LNCAP (cell line): ENCODE data around the gene KRTAP9-2.
"Not testable (repeated sequence)": the region's sequence is repeated elsewhere in the genome, so short reads cannot be mapped to it uniquely, and the experiment has no call there.

Source experiments
- TF ChIP-seq, protein P1 (sequence below): fragments of 450-650 bp; IDR thresholded peaks from 2 replicates; pipeline ENCODE4 v1.5.1; 2017; ENCODE audit warnings: mild to moderate bottlenecking

Gene KRTAP9-2

DNA sequence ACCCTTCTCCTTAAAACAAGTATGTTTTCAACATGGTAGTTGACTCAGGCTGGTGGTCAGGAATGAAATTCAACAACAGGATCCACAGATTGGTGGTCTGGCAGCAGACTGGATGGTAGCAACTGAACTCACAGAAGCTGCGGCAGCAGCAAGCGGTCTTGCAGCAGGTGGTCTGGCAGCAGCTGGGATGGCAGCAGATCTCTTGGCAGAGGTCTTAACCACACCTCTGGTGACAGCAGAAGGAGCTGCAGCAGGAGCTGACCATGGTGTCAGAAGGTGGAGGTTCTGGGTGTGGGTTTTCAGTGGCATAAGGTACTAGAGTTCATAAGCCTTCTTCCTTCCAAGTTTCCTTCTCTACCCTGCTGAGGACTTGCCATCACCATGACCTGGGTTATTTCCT is 39.6 kb upstream of the KRTAP9-2 start:
- TF ChIP-seq, protein P1, sequence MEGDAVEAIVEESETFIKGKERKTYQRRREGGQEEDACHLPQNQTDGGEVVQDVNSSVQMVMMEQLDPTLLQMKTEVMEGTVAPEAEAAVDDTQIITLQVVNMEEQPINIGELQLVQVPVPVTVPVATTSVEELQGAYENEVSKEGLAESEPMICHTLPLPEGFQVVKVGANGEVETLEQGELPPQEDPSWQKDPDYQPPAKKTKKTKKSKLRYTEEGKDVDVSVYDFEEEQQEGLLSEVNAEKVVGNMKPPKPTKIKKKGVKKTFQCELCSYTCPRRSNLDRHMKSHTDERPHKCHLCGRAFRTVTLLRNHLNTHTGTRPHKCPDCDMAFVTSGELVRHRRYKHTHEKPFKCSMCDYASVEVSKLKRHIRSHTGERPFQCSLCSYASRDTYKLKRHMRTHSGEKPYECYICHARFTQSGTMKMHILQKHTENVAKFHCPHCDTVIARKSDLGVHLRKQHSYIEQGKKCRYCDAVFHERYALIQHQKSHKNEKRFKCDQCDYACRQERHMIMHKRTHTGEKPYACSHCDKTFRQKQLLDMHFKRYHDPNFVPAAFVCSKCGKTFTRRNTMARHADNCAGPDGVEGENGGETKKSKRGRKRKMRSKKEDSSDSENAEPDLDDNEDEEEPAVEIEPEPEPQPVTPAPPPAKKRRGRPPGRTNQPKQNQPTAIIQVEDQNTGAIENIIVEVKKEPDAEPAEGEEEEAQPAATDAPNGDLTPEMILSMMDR: no peak

DNA sequence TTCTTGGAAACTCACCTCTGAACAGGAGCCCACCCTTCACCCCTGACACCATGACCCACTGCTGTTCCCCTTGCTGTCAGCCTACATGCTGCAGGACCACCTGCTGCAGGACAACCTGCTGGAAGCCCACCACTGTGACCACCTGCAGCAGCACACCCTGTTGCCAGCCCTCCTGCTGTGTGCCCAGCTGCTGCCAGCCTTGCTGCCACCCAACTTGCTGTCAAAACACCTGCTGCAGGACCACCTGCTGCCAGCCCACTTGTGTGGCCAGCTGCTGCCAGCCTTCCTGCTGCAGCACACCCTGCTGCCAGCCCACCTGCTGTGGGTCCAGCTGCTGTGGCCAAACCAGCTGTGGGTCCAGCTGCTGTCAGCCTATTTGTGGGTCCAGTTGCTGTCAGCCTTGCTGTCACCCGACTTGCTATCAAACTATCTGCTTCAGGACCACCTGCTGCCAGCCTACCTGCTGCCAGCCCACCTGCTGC is 36.6 kb upstream of the KRTAP9-2 start, which contains the start of gene KRTAP9-1:
TSS of gene KRTAP9-1 (plus strand) at position 51 of the 482 bp plus-strand sequence. CDS start at position 51, 0 bp downstream.
- TF ChIP-seq, protein P1: not testable (repeated sequence)

- TF ChIP-seq, protein P1: no peak
Measured at GRCh38 chr17:41190328-41190727, 36.1 kb upstream of the KRTAP9-2 start.

- TF ChIP-seq, protein P1: no peak
Measured at GRCh38 chr17:41196068-41196467, 30.4 kb upstream of the KRTAP9-2 start.

DNA sequence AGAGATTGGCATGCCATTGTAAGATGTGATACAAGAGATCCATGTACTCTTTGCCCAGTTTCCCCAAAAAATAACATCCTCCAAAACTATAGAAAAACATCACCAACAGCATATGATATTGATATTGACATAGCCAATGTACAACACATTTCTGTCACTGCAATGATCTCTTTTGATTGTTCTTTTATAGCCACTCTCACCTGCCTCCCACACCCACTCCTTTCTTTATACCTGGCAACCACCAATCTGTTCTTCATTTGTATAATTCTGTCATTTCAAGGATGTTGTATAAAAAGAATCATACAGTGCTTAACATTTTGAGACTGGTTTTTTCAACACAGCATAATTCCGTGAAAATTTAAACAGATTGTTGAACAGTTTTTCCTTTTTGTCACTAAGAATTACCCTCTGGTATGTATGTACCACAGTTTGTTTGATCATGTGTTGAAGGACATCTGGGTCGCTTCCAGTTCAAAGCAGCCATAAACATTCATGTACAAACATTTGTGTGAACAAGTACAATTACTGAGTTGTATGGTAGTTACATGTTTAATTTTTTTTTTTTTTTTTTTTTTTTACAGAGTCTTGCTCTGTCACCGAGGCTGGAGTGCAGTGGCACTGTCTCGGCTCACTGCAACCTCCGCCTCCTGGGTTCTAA is 26.9 kb upstream of the KRTAP9-2 start:
- TF ChIP-seq, protein P1: no peak

GRCh38 chr17:41211845-41212466 is 14.5 kb upstream of the KRTAP9-2 start:
- TF ChIP-seq, protein P1: no peak

DNA sequence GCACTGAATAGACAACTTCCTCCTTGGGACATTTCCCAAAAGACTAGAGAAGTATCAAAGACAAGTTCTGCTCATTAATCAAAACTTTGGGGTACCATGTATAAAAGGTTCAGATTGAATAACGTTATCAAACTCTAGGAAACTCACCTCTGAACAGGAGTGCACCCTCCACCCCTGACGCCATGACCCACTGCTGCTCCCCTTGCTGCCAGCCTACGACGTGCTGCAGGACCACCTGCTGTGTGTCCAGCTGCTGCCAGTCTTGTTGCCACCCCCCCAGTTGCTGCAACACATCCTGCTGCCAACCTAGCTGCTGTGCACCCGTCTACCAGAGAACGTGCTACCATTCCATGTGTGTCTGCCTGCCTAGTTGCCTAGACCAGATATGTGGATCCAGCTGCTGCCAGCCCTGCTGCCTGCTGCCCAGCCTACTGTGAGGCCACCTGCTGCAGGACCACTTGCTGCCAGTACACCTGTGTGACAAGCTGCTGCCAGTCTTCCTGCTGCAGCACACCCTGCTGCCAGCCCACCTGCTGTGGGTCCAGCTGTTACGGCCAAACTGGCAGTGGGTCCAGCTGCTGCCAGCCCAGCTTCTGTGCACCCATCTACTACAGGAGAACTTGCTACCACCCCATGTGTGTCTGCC is 13.8 kb upstream of the KRTAP9-2 start:
- TF ChIP-seq, protein P1: no peak
